GM12875 (cell line): ENCODE data around the gene SIN3A.
"Not testable (repeated sequence)": the region's sequence is repeated elsewhere in the genome, so short reads cannot be mapped to it uniquely, and the experiment has no call there.

Source experiments
- H3K4me3 ChIP-seq: one replicate; pipeline ENCODE4 v1.5.1; 2011; ENCODE audit warnings: low read depth, low read length, control low read depth
- TF ChIP-seq, protein P1 (sequence below): IDR thresholded peaks from 2 replicates; pipeline ENCODE4 v1.5.1; 2011; ENCODE audit warnings: low read depth, mild to moderate bottlenecking, control low read depth, inconsistent platforms, low read length, moderate library complexity, borderline replicate concordance; ENCODE audit not compliant: insufficient read depth

The SIN3A gene

DNA sequence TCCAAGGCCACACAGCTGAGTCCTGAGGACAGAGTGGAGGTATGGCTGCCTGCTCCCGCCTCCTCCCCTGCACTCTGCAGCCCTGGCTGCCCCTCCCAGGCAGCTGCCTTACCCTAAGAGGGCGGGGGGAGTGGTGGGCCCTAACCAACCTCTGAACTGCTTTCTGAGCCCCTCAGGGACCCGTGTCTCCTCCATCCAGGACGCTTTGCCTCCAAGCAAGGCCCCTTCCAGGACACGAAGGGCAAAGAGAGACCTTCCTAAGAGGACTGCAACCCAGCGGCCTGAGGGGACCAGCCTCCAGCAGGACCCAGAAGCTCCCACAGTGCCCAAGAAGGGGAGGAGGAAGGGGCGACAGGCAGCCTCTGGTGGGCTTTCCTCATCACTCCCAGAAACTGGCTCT is 97.0 kb downstream of the SIN3A start:
- no peak overlapping the region for H3K4me3 ChIP-seq
- TF ChIP-seq, protein P1, sequence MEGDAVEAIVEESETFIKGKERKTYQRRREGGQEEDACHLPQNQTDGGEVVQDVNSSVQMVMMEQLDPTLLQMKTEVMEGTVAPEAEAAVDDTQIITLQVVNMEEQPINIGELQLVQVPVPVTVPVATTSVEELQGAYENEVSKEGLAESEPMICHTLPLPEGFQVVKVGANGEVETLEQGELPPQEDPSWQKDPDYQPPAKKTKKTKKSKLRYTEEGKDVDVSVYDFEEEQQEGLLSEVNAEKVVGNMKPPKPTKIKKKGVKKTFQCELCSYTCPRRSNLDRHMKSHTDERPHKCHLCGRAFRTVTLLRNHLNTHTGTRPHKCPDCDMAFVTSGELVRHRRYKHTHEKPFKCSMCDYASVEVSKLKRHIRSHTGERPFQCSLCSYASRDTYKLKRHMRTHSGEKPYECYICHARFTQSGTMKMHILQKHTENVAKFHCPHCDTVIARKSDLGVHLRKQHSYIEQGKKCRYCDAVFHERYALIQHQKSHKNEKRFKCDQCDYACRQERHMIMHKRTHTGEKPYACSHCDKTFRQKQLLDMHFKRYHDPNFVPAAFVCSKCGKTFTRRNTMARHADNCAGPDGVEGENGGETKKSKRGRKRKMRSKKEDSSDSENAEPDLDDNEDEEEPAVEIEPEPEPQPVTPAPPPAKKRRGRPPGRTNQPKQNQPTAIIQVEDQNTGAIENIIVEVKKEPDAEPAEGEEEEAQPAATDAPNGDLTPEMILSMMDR: no peak

DNA sequence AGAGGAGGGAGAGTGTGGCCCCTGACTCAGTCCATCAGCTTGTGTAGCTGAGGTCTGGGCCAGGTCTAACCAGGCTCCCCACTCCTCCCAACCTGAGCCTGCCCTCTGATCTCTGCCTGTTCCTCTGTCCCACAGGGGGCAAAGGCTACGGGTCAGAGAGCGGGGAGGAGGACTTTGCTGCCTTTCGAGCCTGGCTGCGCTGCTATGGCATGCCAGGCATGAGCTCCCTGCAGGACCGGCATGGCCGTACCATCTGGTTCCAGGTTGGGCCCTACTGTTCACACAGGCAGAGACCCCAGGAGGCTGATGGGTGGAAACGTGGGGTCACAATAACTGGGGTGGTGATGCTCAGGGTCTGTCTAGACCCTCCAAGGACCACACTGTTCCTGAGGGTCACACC is 97.9 kb downstream of the SIN3A start:
- no peak overlapping the region for H3K4me3 ChIP-seq
- TF ChIP-seq, protein P1: no peak

GRCh38 chr15:75352186-75353080 is 99.1 kb downstream of the SIN3A start:
- no peak overlapping the region for H3K4me3 ChIP-seq
- TF ChIP-seq, protein P1: no peak

DNA sequence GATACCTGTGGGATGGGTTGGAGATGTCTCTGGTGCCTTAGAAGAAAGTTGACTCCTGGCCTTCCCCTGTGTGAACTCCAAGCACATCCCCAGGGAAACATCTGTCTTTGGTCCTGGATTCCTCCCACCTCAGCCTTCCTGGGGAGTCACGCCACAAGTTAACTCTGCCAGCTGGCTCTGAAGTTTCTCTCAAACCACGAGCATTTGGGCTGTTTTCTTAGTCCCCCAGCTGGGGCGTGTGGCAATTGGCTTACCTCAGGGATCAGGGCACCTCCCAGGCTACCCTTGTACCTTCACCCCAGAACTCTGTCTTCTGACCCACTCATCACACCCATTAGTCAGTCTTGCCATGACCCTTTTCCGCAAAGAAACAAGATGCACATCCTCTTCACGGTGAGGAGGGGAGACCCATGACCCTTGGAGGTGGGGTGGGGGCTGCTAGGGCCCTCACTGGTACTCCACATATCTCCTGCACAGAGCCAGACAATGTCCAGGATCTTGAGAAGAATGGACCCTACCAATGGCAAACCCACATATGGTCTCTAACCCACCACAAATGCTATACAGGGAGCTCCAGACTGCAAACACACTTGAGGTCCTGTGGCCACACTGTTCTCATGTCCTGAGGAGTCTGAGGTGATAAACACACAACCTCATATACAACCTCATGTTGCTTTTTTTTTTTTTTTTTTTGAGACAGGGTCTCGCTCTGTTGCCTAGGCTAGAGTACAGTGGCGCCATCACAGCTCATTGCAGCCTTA is 100.7 kb downstream of the SIN3A start:
- TF ChIP-seq, protein P1: no peak
- no peak overlapping the region for H3K4me3 ChIP-seq

DNA sequence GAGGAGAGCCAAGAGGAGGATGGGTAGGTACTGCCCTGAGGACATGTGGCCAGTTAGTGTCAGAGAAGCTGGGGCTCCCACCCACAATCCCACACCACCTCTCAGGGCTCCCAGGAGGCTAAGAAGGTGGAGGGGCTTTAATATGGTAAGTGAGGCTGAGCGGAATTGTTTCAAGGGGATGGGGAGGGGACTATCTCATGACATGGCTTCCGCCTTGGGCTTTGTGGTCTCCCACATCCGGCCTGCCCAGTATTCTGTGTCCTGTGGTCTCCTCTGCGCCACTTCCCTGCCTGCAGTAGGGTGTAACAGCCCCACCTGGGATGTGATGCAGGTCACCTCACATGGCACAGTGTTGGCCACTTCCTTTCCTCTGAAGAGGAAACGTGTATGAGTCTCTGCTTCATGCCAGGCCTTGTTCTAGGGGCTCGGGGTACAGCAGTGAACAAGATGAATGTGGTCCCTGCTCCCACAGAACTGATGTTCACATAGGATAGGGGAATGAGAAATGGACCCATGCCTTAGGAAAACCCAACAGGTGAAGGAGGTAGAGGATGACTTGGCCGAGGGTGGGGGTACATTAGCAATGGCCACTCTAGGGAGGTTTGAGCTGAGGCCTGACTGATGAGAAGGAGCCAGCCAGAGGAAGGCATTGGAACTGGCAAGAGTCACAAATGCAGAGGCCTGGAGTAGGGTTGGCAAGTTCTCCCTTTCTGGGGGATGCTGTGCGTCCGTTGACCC is 101.5 kb downstream of the SIN3A start:
- TF ChIP-seq, protein P1: no peak
- no peak overlapping the region for H3K4me3 ChIP-seq

DNA sequence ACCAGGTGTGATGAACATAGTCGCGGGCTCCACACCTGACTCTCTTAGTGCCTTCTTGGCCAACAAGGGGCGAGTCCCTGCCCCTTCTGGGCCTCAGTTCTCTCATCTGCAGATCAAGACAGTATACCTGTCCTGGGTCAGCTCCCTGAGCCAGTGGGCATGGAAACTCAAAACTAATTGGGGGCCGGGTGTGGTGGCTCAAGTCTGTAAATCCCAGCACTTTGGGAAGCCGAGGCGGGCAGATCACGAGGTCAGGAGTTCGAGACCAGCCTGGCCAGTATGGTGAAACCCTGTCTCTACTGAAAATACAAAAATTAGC is 102.2 kb downstream of the SIN3A start:
- not testable (repeated sequence) for H3K4me3 ChIP-seq

GRCh38 chr15:75348562-75349350 is 102.7 kb downstream of the SIN3A start:
- peak overlapping the region; percentile 61 for H3K4me3 ChIP-seq
- TF ChIP-seq, protein P1: no peak
